CD4-positive, alpha-beta T cell treated with Interleukin-12 subunit alpha and Interleukin-12 subunit beta, for 1 hour (primary cell): ENCODE results near the gene RGP1.
A peak's percentile ranks its signal among the peaks of the same experiment; 100 is the strongest.

Experiments
- DNase-seq: peaks from one replicate; pipeline ENCODE4 v3.0.0-alpha.2; 2020

RGP1 gene

GRCh38 chr9:35723426-35723825, 25.7 kb upstream of the RGP1 start:
- DNase-seq: no peak

GRCh38 chr9:35723908-35724307, 25.2 kb upstream of the RGP1 start:
- DNase-seq: no peak

GRCh38 chr9:35725362-35725761, 23.7 kb upstream of the RGP1 start:
- DNase-seq: no peak

GRCh38 chr9:35726931-35727330, 22.2 kb upstream of the RGP1 start:
- DNase-seq: peak; percentile 39

- no peak for DNase-seq
Observed at GRCh38 chr9:35727676-35728040, 21.4 kb upstream of the RGP1 start.

GRCh38 chr9:35728041-35728971, 20.8 kb upstream of the RGP1 start:
- peak; percentile 43 for DNase-seq

GRCh38 chr9:35729101-35729500, 20.0 kb upstream of the RGP1 start:
- DNase-seq: no peak

- DNase-seq: peak; percentile 56
Observed at GRCh38 chr9:35729700-35730485, 19.2 kb upstream of the RGP1 start.

- no peak for DNase-seq
Observed at GRCh38 chr9:35730486-35730854, 18.6 kb upstream of the RGP1 start.

GRCh38 chr9:35731415-35732184, 17.5 kb upstream of the RGP1 start:
- no peak for DNase-seq

- peak; percentile 98 for DNase-seq
Observed at GRCh38 chr9:35732185-35732799, 16.8 kb upstream of the RGP1 start, which contains the start of the genes CREB3 and TLN1. CREB3 (plus strand) TSS chr9:35732666; CDS start chr9:35732773, 107 bp downstream. TLN1 (minus strand) TSS chr9:35732195; CDS start chr9:35725694, 6,501 bp downstream.

GRCh38 chr9:35732800-35733541, 16.1 kb upstream of the RGP1 start:
- DNase-seq: peak; percentile 44

- DNase-seq: no peak
Observed at GRCh38 chr9:35734096-35734495, 15.0 kb upstream of the RGP1 start.

GRCh38 chr9:35736201-35736633, 12.9 kb upstream of the RGP1 start:
- DNase-seq: peak; percentile 80

GRCh38 chr9:35737143-35737542, 11.9 kb upstream of the RGP1 start:
- no peak for DNase-seq

GRCh38 chr9:35738186-35738585, 10.9 kb upstream of the RGP1 start:
- DNase-seq: no peak

GRCh38 chr9:35738924-35739323, 10.2 kb upstream of the RGP1 start:
- no peak for DNase-seq

GRCh38 chr9:35740243-35740642, 8.8 kb upstream of the RGP1 start:
- DNase-seq: no peak

GRCh38 chr9:35741740-35742139, 7.3 kb upstream of the RGP1 start:
- DNase-seq: peak; percentile 22

- no peak for DNase-seq
Observed at GRCh38 chr9:35743452-35743851, 5.6 kb upstream of the RGP1 start.

- DNase-seq: no peak
Observed at GRCh38 chr9:35743880-35744518, 5.1 kb upstream of the RGP1 start.
